H9 (cell line): Measurements from ENCODE around the gene TEC. TPM values are rescaled to one million over a fixed set of nuclear protein-coding genes. Genes with fewer than 3 reads are reported as not detected.

ENCODE experiments used
- DNase-seq: peaks from one replicate; pipeline ENCODE4 v3.0.0-alpha.2; 2017
- H2AFZ ChIP-seq: one replicate; pipeline ENCODE4 v1.6.1; 2013; ENCODE audit warnings: mild to moderate bottlenecking, low read length, control low read depth, moderate library complexity
- H2AK5ac ChIP-seq: 2 replicates; pipeline ENCODE4 v1.6.1; 2013; ENCODE audit warnings: low read length, control low read depth, mixed read lengths; ENCODE audit not compliant: insufficient read length
- H2BK120ac ChIP-seq: one replicate; pipeline ENCODE4 v1.6.1; 2013; ENCODE audit warnings: low read depth, mild to moderate bottlenecking, low read length, control low read depth, inconsistent platforms; ENCODE audit not compliant: poor library complexity, severe bottlenecking
- H2BK12ac ChIP-seq: 2 replicates; pipeline ENCODE4 v1.6.1; 2013; ENCODE audit warnings: low read length, control low read depth, mixed read lengths, low read depth; ENCODE audit not compliant: insufficient read length
- H2BK15ac ChIP-seq: 2 replicates; pipeline ENCODE4 v1.6.1; 2013; ENCODE audit warnings: low read depth, low read length, control low read depth
- H2BK20ac ChIP-seq: one replicate; pipeline ENCODE4 v1.6.1; 2013; ENCODE audit warnings: low read depth, mild to moderate bottlenecking, low read length, control low read depth, inconsistent platforms; ENCODE audit not compliant: poor library complexity, severe bottlenecking
- H2BK5ac ChIP-seq: 2 replicates; pipeline ENCODE4 v1.6.1; 2013; ENCODE audit warnings: low read length, control low read depth, mixed read lengths; ENCODE audit not compliant: insufficient read length
- H3K14ac ChIP-seq: 2 replicates; pipeline ENCODE4 v1.6.1; 2013; ENCODE audit warnings: low read length, control low read depth; ENCODE audit not compliant: insufficient read depth
- H3K18ac ChIP-seq: 2 replicates; pipeline ENCODE4 v1.6.1; 2013; ENCODE audit warnings: low read depth, mild to moderate bottlenecking, mixed read lengths, low read length, control low read depth; ENCODE audit not compliant: insufficient read length
- H3K23ac ChIP-seq: 2 replicates; pipeline ENCODE4 v1.6.1; 2013; ENCODE audit warnings: low read length, control low read depth, mixed read lengths, low read depth; ENCODE audit not compliant: insufficient read length
- H3K23me2 ChIP-seq: 2 replicates; pipeline ENCODE4 v1.6.1; 2013; ENCODE audit warnings: low read depth, mild to moderate bottlenecking, mixed read lengths, low read length, control low read depth; ENCODE audit not compliant: insufficient read length, poor library complexity, severe bottlenecking
- H3K27ac ChIP-seq: 2 replicates; pipeline ENCODE4 v1.5.1; 2013; ENCODE audit warnings: low read length, control low read depth, mixed read lengths, low read depth; ENCODE audit not compliant: insufficient read length
- H3K27me3 ChIP-seq: 2 replicates; pipeline ENCODE4 v1.6.1; 2013; ENCODE audit warnings: low read length, control low read depth, inconsistent platforms; ENCODE audit not compliant: insufficient read depth
- H3K4ac ChIP-seq: 2 replicates; pipeline ENCODE4 v1.6.1; 2013; ENCODE audit warnings: low read depth, mild to moderate bottlenecking, control low read depth, inconsistent platforms, low read length, moderate library complexity
- H3K4me1 ChIP-seq: 2 replicates; pipeline ENCODE4 v1.6.1; 2013; ENCODE audit warnings: low read length, control low read depth, inconsistent platforms; ENCODE audit not compliant: insufficient read depth
- H3K4me2 ChIP-seq: 2 replicates; pipeline ENCODE4 v1.6.1; 2013; ENCODE audit warnings: low read length, control low read depth, mixed read lengths; ENCODE audit not compliant: insufficient read length, insufficient read depth
- H3K56ac ChIP-seq: 2 replicates; pipeline ENCODE4 v1.6.1; 2013; ENCODE audit warnings: low read depth, mild to moderate bottlenecking, mixed read lengths, low read length, control low read depth; ENCODE audit not compliant: insufficient read length
- H3K79me1 ChIP-seq: 2 replicates; pipeline ENCODE4 v1.6.1; 2013; ENCODE audit warnings: low read depth, mild to moderate bottlenecking, moderate library complexity, low read length, control low read depth, inconsistent platforms; ENCODE audit not compliant: insufficient read depth, poor library complexity, severe bottlenecking
- H3K79me2 ChIP-seq: 2 replicates; pipeline ENCODE4 v1.6.1; 2013; ENCODE audit warnings: low read length, control low read depth, inconsistent platforms; ENCODE audit not compliant: insufficient read depth
- H3K9ac ChIP-seq: 2 replicates; pipeline ENCODE4 v1.6.1; 2013; ENCODE audit warnings: low read length, control low read depth, mixed read lengths; ENCODE audit not compliant: insufficient read length; ENCODE audit errors: extremely low read depth
- H3K9me3 ChIP-seq: one replicate; pipeline ENCODE4 v1.6.1; 2013; ENCODE audit warnings: low read depth, low read length, inconsistent platforms; ENCODE audit not compliant: control insufficient read depth
- H3T11ph ChIP-seq: one replicate; pipeline ENCODE4 v1.6.1; 2013; ENCODE audit warnings: mild to moderate bottlenecking, low read length, control low read depth, inconsistent platforms
- H4K20me1 ChIP-seq: one replicate; pipeline ENCODE4 v1.6.1; 2013; ENCODE audit not compliant: control insufficient read depth, insufficient read length, insufficient read depth
- H4K5ac ChIP-seq: 2 replicates; pipeline ENCODE4 v1.6.1; 2013; ENCODE audit warnings: low read depth, mild to moderate bottlenecking, mixed read lengths, low read length, control low read depth; ENCODE audit not compliant: insufficient read length
- H4K8ac ChIP-seq: replicated peaks from 2 replicates; pipeline ENCODE4 v1.6.1; 2013; ENCODE audit warnings: low read length, control low read depth, mixed read lengths, low read depth; ENCODE audit not compliant: insufficient read length
- H4K91ac ChIP-seq: 2 replicates; pipeline ENCODE4 v1.6.1; 2013; ENCODE audit warnings: low read depth, mild to moderate bottlenecking, moderate library complexity, mixed read lengths, low read length, control low read depth; ENCODE audit not compliant: insufficient read length
- H3K27ac Mint-ChIP-seq, 3 experiments: 2 replicates in 2 of 3; 3 replicates in 1 of 3; pipeline ENCODE4 v1.8.0; 2020 to 2021; ENCODE audit warnings: mixed read lengths in 3 of 3, mild to moderate bottlenecking in 1 of 3, moderate library complexity in 1 of 3
- H3K27me3 Mint-ChIP-seq: 2 replicates; pipeline ENCODE4 v1.8.0; 2021; ENCODE audit warnings: low read depth, mild to moderate bottlenecking, moderate library complexity, mixed read lengths
- H3K36me3 Mint-ChIP-seq, 3 experiments: 2 replicates in 2 of 3; 3 replicates in 1 of 3; pipeline ENCODE4 v1.8.0; 2020 to 2021; ENCODE audit warnings: low read depth in 3 of 3, mixed read lengths in 3 of 3; ENCODE audit not compliant: insufficient read depth in 1 of 3
- H3K4me1 Mint-ChIP-seq, 2 experiments: 2 replicates each; pipeline ENCODE4 v1.8.0; 2020; ENCODE audit warnings: mixed read lengths in 2 of 2
- H3K4me3 Mint-ChIP-seq, 2 experiments: 2 replicates in 1 of 2; 3 replicates in 1 of 2; pipeline ENCODE4 v1.8.0; 2020 to 2021; ENCODE audit warnings: mild to moderate bottlenecking in 2 of 2, mixed read lengths in 2 of 2, moderate library complexity in 1 of 2
- H3K9me3 Mint-ChIP-seq, 2 experiments: 2 replicates in 1 of 2; 3 replicates in 1 of 2; pipeline ENCODE4 v1.8.0; 2020; ENCODE audit warnings: mild to moderate bottlenecking in 2 of 2, mixed read lengths in 2 of 2, moderate library complexity in 1 of 2
- WGBS: extraction: QIAGEN DNeasy Blood & Tissue Kit; methylation state at CpG from one replicate; pipeline ENCODE4 v1.1.7; 2013; ENCODE audit warnings: missing lambda C conversion rate, low lambda C conversion rate, mixed read lengths; ENCODE audit not compliant: insufficient read length; ENCODE audit errors: extremely low coverage; 5-methylcytosine and 5-hydroxymethylcytosine counted together
- total RNA-seq: library from RNA; stranded (reverse); gene quantifications from 2 replicates; pipeline ENCODE4 v1.2.1, GENCODE V29; 2021
- TF ChIP-seq, protein P1 (sequence below): fragments of 200-600 bp; sonication (generic); conservative IDR thresholded peaks from 3 replicates; pipeline ENCODE4 v1.8.0; 2021; ENCODE audit warnings: antibody characterized with exemption, mild to moderate bottlenecking

The TEC gene
- total RNA-seq, 1 experiment from 2014 or later, result 1.8 TPM

- Mint-ChIP-seq H3K9me3 (no peaks in the 10 kb centered on the region), H3K4me1 (0 out of 4 replicates have a peak, but pooled peaks cover 0 to 3% of the 10 kb centered on the region in 2 experiments), H3K4me3 (no peak overlapping the region), H3K27ac (no peak overlapping the region), H3K36me3 (no peaks in the 10 kb centered on the region), H3K27me3 (no peaks in the 10 kb centered on the region)
- H2AFZ ChIP-seq, result no peak overlapping the region
- no peak overlapping the region for H4K91ac ChIP-seq
- H3K79me2 ChIP-seq, result no peaks in the 10 kb centered on the region
- no peak overlapping the region for H3K14ac ChIP-seq
- H3K4me2 ChIP-seq, result no peak overlapping the region
- no peaks in the 10 kb centered on the region for H3K9me3 ChIP-seq
- H2BK120ac ChIP-seq, result no peak overlapping the region
- no peak overlapping the region for H2BK20ac ChIP-seq
- H3K56ac ChIP-seq, result no peak overlapping the region
- no peak overlapping the region for H2BK12ac ChIP-seq
- no peaks in the 10 kb centered on the region for H4K20me1 ChIP-seq
- no peak overlapping the region for H2AK5ac ChIP-seq
- no peak overlapping the region for H2BK5ac ChIP-seq
- H2BK15ac ChIP-seq, result no peak overlapping the region
- no CpG with 5 or more reads among the region's 3 CpGs for WGBS
- H3K4me1 ChIP-seq, result no peaks in the 10 kb centered on the region
- no peak overlapping the region for H3T11ph ChIP-seq
- TF ChIP-seq, protein P1, sequence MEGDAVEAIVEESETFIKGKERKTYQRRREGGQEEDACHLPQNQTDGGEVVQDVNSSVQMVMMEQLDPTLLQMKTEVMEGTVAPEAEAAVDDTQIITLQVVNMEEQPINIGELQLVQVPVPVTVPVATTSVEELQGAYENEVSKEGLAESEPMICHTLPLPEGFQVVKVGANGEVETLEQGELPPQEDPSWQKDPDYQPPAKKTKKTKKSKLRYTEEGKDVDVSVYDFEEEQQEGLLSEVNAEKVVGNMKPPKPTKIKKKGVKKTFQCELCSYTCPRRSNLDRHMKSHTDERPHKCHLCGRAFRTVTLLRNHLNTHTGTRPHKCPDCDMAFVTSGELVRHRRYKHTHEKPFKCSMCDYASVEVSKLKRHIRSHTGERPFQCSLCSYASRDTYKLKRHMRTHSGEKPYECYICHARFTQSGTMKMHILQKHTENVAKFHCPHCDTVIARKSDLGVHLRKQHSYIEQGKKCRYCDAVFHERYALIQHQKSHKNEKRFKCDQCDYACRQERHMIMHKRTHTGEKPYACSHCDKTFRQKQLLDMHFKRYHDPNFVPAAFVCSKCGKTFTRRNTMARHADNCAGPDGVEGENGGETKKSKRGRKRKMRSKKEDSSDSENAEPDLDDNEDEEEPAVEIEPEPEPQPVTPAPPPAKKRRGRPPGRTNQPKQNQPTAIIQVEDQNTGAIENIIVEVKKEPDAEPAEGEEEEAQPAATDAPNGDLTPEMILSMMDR, result no peak
- no peak overlapping the region for H3K4ac ChIP-seq
- H3K18ac ChIP-seq, result no peak overlapping the region
- no peak overlapping the region for H3K27ac ChIP-seq
- no peaks in the 10 kb centered on the region for H3K79me1 ChIP-seq
- H3K9ac ChIP-seq, result no peak overlapping the region
- no peaks in the 10 kb centered on the region for H3K23me2 ChIP-seq
- no peak overlapping the region for H4K5ac ChIP-seq
- DNase-seq, result no peak
- H4K8ac ChIP-seq, result no peak overlapping the region
- H3K23ac ChIP-seq, result no peak overlapping the region
- H3K27me3 ChIP-seq, result no peaks in the 10 kb centered on the region
Measured at GRCh38 chr4:48103483-48104139, 166.0 kb downstream of the TEC start.
